Stimulated activated CD8-positive, alpha-beta memory T cell treated with anti-CD3 and anti-CD28 coated beads, Interleukin-15, amount 100 ng/mL, for 4 hours (primary cell): ENCODE data around the gene CAMSAP2.
A peak's percentile ranks its signal among the peaks of the same experiment; 100 is the strongest.

ENCODE experiments used
- DNase-seq, 2 donors: peaks; one replicate each; pipeline ENCODE4 v3.0.0-alpha.2; 2020; ENCODE audit warnings: low read depth in 2 of 2

Gene CAMSAP2

DNA sequence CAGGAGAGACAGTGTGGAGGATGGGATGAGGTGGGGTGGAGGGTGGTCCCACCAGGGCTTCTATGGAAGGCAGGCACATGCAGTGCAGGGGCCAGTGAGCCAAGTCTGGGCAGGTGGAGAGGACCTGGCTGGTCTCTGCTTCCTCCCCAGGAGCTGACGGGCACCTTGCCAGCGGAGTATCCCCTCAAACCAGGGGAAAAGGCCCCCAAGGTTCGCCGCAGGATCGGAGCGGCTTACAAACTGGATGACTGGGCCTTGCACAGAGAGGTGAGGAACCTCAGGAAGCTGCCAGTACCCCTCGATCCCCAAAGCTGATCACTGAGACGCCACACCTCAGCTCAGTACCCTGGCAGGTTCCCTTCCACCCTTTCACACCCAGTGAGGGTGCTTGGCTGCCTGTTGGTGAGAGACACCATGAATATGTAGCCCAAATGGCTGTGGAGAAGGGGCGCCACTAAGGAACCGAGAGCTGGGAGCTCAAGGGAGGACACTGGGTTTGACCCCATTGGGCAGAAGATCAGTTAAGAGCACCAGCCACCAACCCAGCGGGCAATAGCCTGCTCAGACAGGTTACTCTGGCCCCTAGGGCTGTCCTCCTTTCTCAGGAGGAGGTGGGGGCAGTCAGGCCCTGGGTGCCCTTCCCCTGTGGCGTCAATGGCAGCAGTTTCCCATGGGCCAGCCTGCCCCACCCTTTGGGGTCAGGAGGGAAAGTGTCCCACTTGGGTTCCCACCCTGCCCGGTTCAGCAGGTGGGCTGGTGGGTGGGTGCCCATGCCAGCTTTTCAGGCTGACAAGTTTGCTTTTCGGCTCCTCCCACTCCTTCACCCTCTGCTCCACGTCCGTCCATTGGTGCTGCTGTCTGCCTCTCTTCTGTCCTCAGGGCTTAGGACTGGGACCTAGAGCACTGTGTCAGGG lies 161.5 kb downstream of the CAMSAP2 start:
- DNase-seq = no peak

DNA sequence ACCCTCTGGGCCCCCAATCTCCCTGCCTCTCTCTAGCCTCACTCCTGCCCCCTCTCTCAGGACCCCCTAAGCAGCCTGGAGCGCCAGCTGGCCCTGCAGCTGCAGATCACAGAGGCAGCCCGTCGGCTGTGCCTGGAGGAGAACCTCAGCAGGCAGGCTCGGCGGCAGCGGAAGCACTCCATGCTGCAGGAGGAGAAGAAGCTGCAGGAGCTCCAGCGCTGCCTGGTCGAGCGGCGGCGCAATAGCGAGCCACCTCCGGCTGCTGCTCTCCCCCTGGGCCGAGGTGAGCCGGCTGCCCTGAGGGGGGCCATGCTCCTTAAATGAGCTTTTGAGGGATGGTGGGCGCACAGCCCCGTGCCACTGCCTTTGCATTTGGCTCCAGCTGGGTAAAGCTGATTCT lies 162.2 kb downstream of the CAMSAP2 start:
- no peak for DNase-seq

DNA sequence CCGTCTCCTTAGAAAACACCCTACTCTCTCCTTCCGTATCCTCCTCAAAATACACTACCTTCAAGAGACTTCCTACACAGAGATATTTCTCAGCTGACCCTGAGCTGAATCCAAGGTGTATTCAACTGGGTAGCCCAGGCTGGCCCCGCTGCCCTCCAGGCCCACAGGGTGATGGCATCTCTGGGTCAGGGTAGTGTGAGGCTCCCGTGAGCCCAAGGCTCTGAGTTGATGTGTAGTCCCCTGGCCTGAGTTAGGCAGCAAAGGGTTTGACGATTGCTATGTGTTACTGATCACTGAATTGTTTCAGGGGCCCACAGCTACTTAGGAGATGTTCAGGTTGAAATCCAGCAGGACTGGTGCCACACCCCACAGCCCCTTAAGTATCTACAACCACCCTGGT lies 162.7 kb downstream of the CAMSAP2 start:
- no peak for DNase-seq

DNA sequence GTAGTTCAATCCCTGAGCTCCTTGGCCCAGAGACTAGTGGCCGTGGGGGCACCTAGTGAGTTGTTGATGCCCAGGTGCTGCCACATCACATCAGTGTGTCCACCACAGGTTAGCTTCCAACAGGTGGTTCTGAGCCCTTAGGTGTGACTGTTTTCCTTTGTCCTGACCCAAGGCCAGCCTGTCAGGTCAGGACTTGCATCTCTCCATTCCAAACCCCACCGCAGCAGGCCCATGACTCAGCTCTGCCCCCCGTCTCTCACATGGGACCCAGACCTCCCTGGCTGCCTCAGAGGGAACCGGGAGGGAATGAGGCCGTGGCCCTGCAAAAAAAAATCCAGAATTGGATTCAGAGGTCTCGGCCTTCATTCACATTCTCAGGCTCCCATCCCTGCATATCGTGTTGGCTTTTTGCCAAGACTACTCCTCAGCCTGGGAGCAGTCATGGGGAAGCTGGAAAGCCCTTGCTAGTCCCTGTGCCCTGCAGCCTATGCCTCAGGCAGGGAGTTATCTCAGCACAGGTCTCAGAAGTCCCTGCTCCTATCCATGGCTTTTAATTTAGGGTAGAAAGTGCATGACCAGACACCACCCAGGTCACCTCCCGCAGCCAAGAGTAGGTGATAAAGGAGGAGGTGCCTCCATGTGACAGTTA lies 163.2 kb downstream of the CAMSAP2 start:
- no peak for DNase-seq

DNA sequence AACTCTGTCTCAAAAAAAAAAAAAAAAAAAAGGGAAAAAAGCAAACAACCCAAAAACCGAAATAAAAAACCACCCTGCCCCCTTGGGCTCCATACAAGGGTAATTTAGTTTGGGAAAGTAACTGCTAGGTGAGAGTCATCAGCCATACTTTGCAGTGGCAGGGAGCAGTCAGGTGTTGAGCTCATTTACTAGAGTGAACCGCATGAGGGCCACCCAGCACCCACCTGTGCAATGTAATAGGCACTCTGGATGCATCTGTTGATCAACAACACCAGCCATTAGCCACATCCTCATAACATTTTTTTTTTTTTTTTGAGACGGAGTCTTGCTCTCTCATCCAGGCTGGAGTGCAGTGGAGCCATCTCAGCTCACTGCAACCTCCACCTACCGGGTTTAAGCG lies 165.1 kb downstream of the CAMSAP2 start:
- no peak for DNase-seq

DNA sequence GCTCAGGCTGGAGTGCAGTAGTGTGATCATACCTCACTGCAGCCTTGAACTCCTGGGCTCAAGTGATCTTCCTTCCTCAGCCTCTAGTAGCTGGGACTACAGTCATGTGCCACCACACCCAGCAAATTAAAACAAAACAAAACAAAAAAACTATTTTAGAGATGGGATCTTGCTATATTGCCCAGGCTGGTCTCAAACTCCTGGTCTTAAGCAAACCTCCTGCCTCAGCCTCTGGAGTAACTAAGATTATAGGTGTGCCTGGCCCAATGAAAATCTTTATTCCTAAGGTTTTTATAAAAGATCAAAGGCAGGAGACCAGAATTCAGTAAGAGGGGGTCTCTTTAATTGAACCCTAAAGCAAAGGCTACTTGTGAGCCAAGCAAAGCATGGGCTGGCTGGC lies 166.1 kb downstream of the CAMSAP2 start:
- no peak for DNase-seq

DNA sequence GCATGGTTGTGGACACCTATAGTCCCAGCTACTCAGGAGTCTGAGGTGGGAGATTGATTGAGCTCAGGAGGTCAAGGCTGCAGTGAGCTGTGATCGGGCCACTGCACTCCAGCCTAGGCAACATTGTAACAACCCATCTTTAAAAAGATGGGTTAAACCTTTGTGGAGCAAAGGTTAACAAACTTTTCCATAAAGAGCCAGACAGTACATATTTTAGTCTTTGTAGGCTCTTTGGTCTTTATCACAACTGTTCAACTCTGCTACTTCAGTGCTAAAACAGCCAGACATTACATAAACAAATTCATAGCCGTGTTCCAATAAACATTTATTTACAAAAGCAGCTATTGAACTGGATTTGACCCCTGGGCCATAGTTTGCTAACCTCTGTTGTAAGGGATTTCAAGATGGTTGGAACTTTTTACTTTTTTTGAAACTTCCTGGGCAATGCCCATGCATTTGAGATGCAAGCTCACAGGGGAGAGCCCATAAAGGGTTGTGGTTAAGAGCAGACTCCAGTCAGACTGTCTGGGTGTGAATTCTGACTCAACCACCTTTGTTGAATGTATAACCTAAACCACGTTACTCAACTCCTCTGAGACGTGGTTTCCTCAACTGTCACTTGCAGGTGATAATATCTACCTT lies 166.8 kb downstream of the CAMSAP2 start:
- peak in 1 of 2 donors; percentile 37 for DNase-seq

DNA sequence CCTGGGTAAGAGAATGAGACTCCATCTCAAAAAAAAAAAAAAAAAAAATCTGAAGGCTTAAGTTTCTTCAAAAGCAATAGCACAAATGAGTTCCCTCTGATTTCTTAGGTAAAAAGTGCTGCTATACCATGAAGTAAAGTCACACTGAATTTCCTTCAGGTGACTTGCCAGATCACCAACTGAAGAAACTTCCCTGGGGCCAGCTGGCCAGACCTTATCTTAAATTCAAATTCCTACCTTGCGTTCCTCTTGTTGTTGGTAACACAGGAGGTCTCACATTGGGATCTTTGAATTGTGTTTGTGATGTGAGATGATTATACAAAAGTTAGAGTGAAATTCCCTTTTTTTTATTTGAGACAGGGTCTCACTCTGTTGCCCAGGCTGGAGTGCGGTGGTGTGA lies 167.8 kb downstream of the CAMSAP2 start:
- DNase-seq = no peak

DNA sequence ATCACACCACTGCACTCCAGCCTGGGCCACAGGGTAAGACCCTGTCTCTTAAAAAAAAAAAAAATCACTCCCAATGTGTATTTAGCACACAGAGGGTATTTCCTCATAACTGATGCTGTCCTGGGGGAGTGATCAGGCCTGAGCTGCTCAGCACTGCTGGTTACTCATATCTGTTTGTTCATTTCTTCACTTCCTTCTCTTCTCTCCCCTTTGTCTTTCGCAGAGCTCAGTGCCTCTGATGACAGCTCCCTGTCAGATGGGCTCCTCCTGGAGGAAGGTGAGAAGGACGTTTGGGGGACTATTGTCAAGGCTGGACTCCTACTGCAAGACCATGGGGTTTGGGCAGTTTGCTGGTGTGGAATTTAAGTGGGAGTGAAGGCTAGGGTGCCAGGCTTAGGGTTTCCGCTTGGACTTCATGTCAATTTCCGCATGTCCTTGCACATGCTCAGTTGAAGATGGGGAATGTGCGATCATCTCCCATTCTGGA lies 169.0 kb downstream of the CAMSAP2 start:
- DNase-seq = no peak

DNA sequence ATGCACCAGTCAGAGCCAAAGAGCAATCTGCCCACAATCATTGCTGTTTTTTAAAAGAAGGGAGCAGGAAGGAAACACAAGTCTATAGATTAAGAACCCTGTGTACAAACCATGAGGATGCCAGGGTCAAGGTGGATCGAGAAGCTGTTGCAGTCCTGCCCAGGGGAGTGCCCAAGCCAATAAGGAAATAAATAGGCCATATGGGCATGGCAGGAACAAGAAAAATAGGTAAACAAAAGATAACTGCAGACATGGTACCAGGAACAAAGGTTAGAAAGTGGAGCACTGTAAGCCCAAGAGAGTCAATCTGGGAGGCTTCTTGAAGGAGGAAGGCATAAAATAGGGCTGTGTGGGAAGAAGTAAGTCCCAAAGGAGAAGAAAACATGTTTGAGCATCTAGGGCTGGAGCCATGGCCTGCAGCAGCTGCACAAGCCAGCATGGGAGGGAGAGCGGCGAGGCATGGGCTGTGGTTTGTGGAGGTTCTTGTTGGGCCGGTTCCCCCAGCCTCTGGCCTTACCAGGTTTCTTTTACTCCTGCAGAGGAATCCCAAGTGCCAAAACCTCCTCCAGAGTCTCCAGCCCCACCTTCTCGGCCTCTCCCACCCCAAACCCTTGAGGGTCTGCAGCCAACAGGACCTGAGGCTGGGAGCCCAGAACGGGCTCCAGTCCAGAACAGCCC lies 169.6 kb downstream of the CAMSAP2 start:
- DNase-seq = no peak

DNA sequence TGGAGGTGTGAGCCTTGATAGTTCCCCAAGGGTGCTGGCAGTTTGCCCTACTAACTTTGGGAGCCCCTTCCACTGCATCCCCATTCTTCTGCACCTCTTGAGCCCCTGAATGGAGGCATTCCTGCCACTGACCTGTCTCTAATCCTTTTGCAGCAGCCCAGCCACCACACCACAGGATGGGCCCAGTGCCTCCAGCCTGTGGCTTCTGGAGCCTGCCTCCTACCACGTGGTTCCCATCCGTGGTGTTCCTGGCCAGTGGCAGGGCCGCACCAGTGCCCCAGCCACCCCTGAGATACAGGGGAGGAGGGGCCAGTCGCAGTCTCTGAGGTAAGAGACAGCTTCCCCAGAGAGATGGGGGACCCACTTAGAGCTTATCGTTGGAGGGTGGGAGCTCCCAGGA lies 170.4 kb downstream of the CAMSAP2 start:
- DNase-seq = no peak

DNA sequence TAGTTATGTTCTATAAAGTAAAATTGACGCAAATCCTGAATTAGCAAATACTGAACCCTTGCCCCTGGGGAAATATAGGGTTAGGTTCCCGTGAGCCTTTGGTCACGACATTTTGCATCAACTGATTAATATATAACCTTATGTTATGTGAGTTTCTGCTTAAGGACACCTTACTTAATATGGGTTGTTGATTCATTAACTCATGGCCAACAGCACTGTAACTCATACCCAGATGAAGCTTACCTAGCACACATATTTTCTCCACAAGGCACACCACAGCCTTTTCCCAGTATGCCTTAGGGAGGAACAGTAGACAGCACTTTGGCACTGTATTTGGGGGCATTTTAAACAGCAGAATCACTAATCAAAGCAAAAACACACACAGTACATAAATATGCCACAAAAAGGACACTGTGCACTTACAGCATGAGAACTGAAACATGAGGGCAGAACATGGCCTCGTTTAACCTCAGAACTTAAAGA lies 171.1 kb downstream of the CAMSAP2 start:
- DNase-seq = no peak
